Measurements from ENCODE around the gene HABP4.

Gene HABP4

GRCh38 chr9:96449845-96450612 lies at the start of gene HABP4:
Gene HABP4 (plus strand): TSS chr9:96450169. CDS start chr9:96450280, 111 bp downstream.
- Histone ChIP-seq H2AFZ (peak within 1 kb of the TSS; percentile 84), H3K27ac (no peak within 1 kb of the TSS), H3K4me3 (ENCODE audit: low read depth, low read length) (peak within 1 kb of the TSS; percentile 54), H3K79me2 (no peaks in the 10 kb centered on the region), H3K9me3 (ENCODE audit: control insufficient read depth, low read length) (no peaks in the 10 kb centered on the region), H3K36me3 (ENCODE audit: control insufficient read depth, insufficient read depth, low read length) (no peaks in the 10 kb centered on the region), H3K4me1 (no peaks in the 10 kb centered on the region), H3K9ac (no peak within 1 kb of the TSS), H3K27me3 (ENCODE audit: control insufficient read depth, insufficient read depth, low read length) (no peaks in the 10 kb centered on the region), H3K4me2 (ENCODE audit: low read length) (peak within 1 kb of the TSS; percentile 82)
- no peak for TF ChIP-seq CTCF (IDR thresholded peaks at IDR 0.05)

GRCh38 chr9:96408409-96409280 lies 41.3 kb upstream of the HABP4 start:
- H3K36me3 ChIP-seq (ENCODE audit: control insufficient read depth, insufficient read depth, low read length): no peaks in the 10 kb centered on the region
- no peaks in the 10 kb centered on the region for H3K79me2 ChIP-seq
- H2AFZ ChIP-seq: no peak overlapping the region
- no peak overlapping the region for H3K4me3 ChIP-seq (ENCODE audit: low read depth, low read length)
- no peaks in the 10 kb centered on the region for H3K27me3 ChIP-seq (ENCODE audit: control insufficient read depth, insufficient read depth, low read length)
- TF ChIP-seq CTCF (IDR thresholded peaks at IDR 0.05): no peak
- no peaks in the 10 kb centered on the region for H3K4me1 ChIP-seq
- H3K9me3 ChIP-seq (ENCODE audit: control insufficient read depth, low read length): no peaks in the 10 kb centered on the region
- H3K27ac ChIP-seq: no peak overlapping the region
- H3K4me2 ChIP-seq (ENCODE audit: low read length): no peak overlapping the region
- no peak overlapping the region for H3K9ac ChIP-seq

GRCh38 chr9:96411129-96411838 lies 38.7 kb upstream of the HABP4 start:
- H3K9me3 ChIP-seq (ENCODE audit: control insufficient read depth, low read length): no peaks in the 10 kb centered on the region
- H3K79me2 ChIP-seq: no peaks in the 10 kb centered on the region
- H3K27ac ChIP-seq: no peak overlapping the region
- TF ChIP-seq CTCF (IDR thresholded peaks at IDR 0.05): no peak
- no peaks in the 10 kb centered on the region for H3K4me1 ChIP-seq
- no peaks in the 10 kb centered on the region for H3K36me3 ChIP-seq (ENCODE audit: control insufficient read depth, insufficient read depth, low read length)
- H3K4me3 ChIP-seq (ENCODE audit: low read depth, low read length): no peak overlapping the region
- H2AFZ ChIP-seq: no peak overlapping the region
- no peaks in the 10 kb centered on the region for H3K27me3 ChIP-seq (ENCODE audit: control insufficient read depth, insufficient read depth, low read length)
- H3K4me2 ChIP-seq (ENCODE audit: low read length): no peak overlapping the region
- H3K9ac ChIP-seq: no peak overlapping the region

- no peak overlapping the region for H3K9ac ChIP-seq
- H3K27ac ChIP-seq: no peak overlapping the region
- peaks cover 2% of the 10 kb centered on the region for H3K4me1 ChIP-seq
Observed at GRCh38 chr9:96412174-96412913, 37.6 kb upstream of the HABP4 start.

More at GRCh38 chr9:96412174-96412913, 37.6 kb upstream of the HABP4 start:
- H3K79me2 ChIP-seq: no peaks in the 10 kb centered on the region
- H3K4me2 ChIP-seq (ENCODE audit: low read length): no peak overlapping the region
- H3K36me3 ChIP-seq (ENCODE audit: control insufficient read depth, insufficient read depth, low read length): no peaks in the 10 kb centered on the region
- no peaks in the 10 kb centered on the region for H3K27me3 ChIP-seq (ENCODE audit: control insufficient read depth, insufficient read depth, low read length)
- no peaks in the 10 kb centered on the region for H3K9me3 ChIP-seq (ENCODE audit: control insufficient read depth, low read length)
- no peak for TF ChIP-seq CTCF (IDR thresholded peaks at IDR 0.05)
- no peak overlapping the region for H3K4me3 ChIP-seq (ENCODE audit: low read depth, low read length)
- H2AFZ ChIP-seq: no peak overlapping the region

All from parathyroid adenoma (tissue), 2 donors.